Kidney (tissue), 14 donors: ENCODE results near the gene GARRE1. TPM values are rescaled to one million over a fixed set of nuclear protein-coding genes. Genes with fewer than 3 reads are reported as not detected.

ENCODE experiments used
- DNase-seq, 5 donors: peaks; one replicate each; pipeline ENCODE4 v3.0.0-alpha.2; 2013 to 2020
- FAIRE-seq: peaks from 2 replicates; lab custom pipeline; 2012; peaks lifted over from hg19 to GRCh38; lab: Jason Lieb, UNC
- H3K27ac ChIP-seq, 2 donors: one replicate each; pipeline ENCODE4 v1.7.0; 2013; ENCODE audit warnings: low read depth in 2 of 2, low read length in 2 of 2, inconsistent platforms in 1 of 2
- H3K27me3 ChIP-seq: one replicate; pipeline ENCODE4 v1.7.1; 2013; ENCODE audit warnings: low read length, inconsistent platforms; ENCODE audit not compliant: control insufficient read depth, insufficient read depth
- H3K36me3 ChIP-seq, 3 donors: one replicate each; pipeline versions ENCODE4 v1.7.0 to v1.7.1; 2013; ENCODE audit warnings: low read length in 3 of 3, control low read depth in 1 of 3, inconsistent platforms in 1 of 3; ENCODE audit not compliant: insufficient read depth in 3 of 3, control insufficient read depth in 2 of 3
- H3K4me1 ChIP-seq, 3 donors: one replicate each; pipeline versions ENCODE4 v1.7.0 to v1.7.1; 2013; ENCODE audit warnings: low read length in 3 of 3, inconsistent platforms in 1 of 3, low read depth in 1 of 3; ENCODE audit not compliant: control insufficient read depth in 2 of 3, insufficient read depth in 2 of 3
- H3K4me3 ChIP-seq, 3 donors: one replicate each; pipeline versions ENCODE4 v1.7.0 to v1.8.1; 2013; ENCODE audit warnings: low read length in 3 of 3, control low read depth in 1 of 3, inconsistent platforms in 1 of 3
- H3K9ac ChIP-seq, 3 donors: one replicate each; pipeline versions ENCODE4 v1.7.0 to v1.7.1; 2013; ENCODE audit warnings: low read length in 3 of 3, control low read depth in 1 of 3, inconsistent platforms in 1 of 3
- H3K9me3 ChIP-seq, 3 donors: one replicate each; pipeline versions ENCODE4 v1.7.0 to v1.7.1; 2013; ENCODE audit warnings: low read length in 3 of 3, control low read depth in 1 of 3, inconsistent platforms in 1 of 3; ENCODE audit not compliant: control insufficient read depth in 2 of 3, insufficient read depth in 1 of 3
- CTCF ChIP-seq: IDR thresholded peaks from 3 replicates; pipeline ENCODE4 v1.5.1; 2012; ENCODE audit warnings: mild to moderate bottlenecking, moderate library complexity, borderline replicate concordance; ENCODE audit not compliant: insufficient read depth; ENCODE audit errors: extremely low read depth
- intact Hi-C: fragments of 100-400 bp; cut with DNase I; formaldehyde crosslinking; loops from one replicate; pipeline ENCODE4 v1.11.1; 2022
- polyA plus RNA-seq: library from polyadenylated mRNA; stranded (reverse); fragments of 350-450 nt; fragmentation: Illumina TruSeq; extraction: RNeasy Lipid Tissue Mini Kit (QIAGEN cat#74804); gene quantifications from one replicate; pipeline ENCODE4 v1.2.3, GENCODE V29; 2014; ENCODE audit warnings: low read depth, low replicate concordance; ENCODE audit not compliant: insufficient read depth
- total RNA-seq: library from RNA; stranded (reverse); fragmentation: NEBNext Ultra II Directional; extraction: Animal tissue kit (Norgen Biotek cat#: 25700); gene quantifications from one replicate; pipeline ENCODE4 v1.2.1, GENCODE V29; 2021
- donor health status: control.
- donor health status: control.
- donor health status: control.
- donor health status: control.
- donor health status: control.
- donor health status: DM: yes; HTN: yes; CAD: no.
- donor health status: Normal renal cell carcinoma (clear cell type).

GARRE1 gene
- total and polyA plus RNA-seq, 2 donors from 2014 or later = 5.5 to 37.7 TPM

- peaks cover 0 to 2% (median 0%) of the 10 kb centered on the region in 3 donors for H3K4me1 ChIP-seq
- no peak for DNase-seq
- H3K9me3 ChIP-seq = no peaks in the 10 kb centered on the region
- FAIRE-seq = no peak
- intact Hi-C loops = no loop called here
- H3K4me3 ChIP-seq = no peak overlapping the region
- TF ChIP-seq CTCF = no peak
- H3K27ac ChIP-seq = no peak overlapping the region
- no peak overlapping the region for H3K9ac ChIP-seq
- H3K27me3 ChIP-seq = no peaks in the 10 kb centered on the region
- H3K36me3 ChIP-seq = peaks cover 14 to 34% (median 25%) of the 10 kb centered on the region in 3 donors
Observed at GRCh38 chr19:34229721-34230120, 24.6 kb upstream of the GARRE1 start.

- no peak overlapping the region for H3K9ac ChIP-seq
- no peaks in the 10 kb centered on the region for H3K27me3 ChIP-seq
- H3K9me3 ChIP-seq = no peaks in the 10 kb centered on the region
- no peak overlapping the region for H3K4me3 ChIP-seq
- FAIRE-seq (no peak), DNase-seq (no peak)
- intact Hi-C loops = no loop called here
- H3K36me3 ChIP-seq = peaks cover 10 to 23% (median 18%) of the 10 kb centered on the region in 3 donors
- peaks cover 0 to 2% (median 0%) of the 10 kb centered on the region in 3 donors for H3K4me1 ChIP-seq
- no peak overlapping the region for H3K27ac ChIP-seq
- no peak for TF ChIP-seq CTCF
Observed at GRCh38 chr19:34230820-34231219, 23.5 kb upstream of the GARRE1 start.

DNA sequence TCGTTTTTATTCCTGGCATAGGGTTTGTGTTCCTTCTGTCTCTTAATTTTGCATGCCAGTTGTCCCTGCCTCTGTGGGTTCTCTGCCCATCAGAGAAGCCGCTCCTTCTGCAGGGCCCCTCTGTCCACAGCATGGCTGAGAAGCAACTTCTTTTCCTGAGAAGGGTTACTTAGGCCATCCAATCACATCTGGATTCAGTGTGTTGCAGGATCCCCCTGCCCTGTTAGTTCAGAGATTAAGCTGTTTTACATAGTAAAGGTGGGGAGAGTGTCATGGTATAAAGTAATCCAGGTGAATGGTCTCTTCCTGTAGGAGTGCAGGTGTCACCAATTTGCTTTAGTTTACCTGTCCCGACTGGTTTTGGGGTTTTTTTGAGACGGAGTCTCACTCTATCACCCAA lies 22.9 kb upstream of the GARRE1 start:
- no peaks in the 10 kb centered on the region for H3K9me3 ChIP-seq
- H3K27ac ChIP-seq = no peak overlapping the region
- no peaks in the 10 kb centered on the region for H3K27me3 ChIP-seq
- peaks cover 10 to 21% (median 17%) of the 10 kb centered on the region in 3 donors for H3K36me3 ChIP-seq
- DNase-seq = no peak
- no peak for TF ChIP-seq CTCF
- no peak overlapping the region for H3K4me3 ChIP-seq
- H3K4me1 ChIP-seq = peaks cover 0 to 2% (median 0%) of the 10 kb centered on the region in 3 donors
- no peak overlapping the region for H3K9ac ChIP-seq
- FAIRE-seq = no peak
- intact Hi-C loops = no loop called here
